Superior temporal gyrus (tissue), 1 donor: ENCODE data around the gene CRHR1.

Experiments
- DNase-seq: peaks from one replicate; pipeline ENCODE4 v3.0.0-alpha.2; 2016; ENCODE audit errors: extremely low spot score

The CRHR1 gene

DNA sequence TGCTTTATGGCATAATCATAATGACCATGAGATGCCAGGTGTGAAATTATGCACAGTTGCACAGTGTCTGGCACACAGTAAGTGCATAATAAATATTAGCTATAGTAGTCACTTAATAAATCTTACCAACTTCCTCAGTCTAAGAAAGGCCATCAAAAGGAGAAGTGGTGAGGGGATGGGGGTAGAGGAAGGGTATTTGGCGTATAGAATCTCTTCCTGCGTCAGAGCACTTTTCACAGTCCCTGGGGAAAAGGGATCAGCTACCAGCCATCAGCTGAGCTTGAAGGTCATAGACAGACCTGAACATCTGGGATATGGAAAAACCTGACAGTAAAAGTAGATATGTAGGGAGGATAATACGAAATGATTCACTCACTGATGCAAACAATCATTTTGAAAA is 5.8 kb downstream of the CRHR1 start:
- DNase-seq = no peak

DNA sequence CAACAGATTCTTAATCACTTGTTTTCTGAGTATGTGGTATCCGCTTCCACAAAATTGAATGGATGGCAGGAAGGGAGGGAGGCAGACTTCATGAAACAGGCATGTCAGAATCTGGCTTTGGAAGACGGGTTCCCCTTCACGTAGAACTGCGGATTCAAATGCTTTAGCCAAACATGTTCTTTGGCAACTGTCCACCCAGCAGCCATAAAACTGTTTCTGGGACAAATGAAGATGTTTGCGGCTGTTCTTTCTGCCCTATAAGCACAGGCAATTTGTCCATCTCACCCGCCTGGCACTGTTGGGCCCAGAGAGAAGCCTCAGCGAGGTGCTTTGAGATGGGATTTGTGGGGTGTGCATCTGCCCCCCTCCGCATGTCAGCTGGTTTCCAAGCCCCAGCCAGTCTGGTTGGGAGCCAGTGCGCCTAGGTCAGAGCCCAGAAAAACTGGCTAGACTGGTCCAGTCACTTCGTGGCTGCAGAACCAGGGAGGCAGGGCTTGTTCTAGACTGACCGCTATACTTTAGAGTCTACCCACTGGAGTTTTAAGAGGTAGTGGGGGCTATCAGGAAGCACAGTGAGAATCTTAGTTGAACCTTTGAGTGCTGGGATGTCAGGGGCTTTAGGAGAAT is 6.3 kb downstream of the CRHR1 start:
- no peak for DNase-seq

DNA sequence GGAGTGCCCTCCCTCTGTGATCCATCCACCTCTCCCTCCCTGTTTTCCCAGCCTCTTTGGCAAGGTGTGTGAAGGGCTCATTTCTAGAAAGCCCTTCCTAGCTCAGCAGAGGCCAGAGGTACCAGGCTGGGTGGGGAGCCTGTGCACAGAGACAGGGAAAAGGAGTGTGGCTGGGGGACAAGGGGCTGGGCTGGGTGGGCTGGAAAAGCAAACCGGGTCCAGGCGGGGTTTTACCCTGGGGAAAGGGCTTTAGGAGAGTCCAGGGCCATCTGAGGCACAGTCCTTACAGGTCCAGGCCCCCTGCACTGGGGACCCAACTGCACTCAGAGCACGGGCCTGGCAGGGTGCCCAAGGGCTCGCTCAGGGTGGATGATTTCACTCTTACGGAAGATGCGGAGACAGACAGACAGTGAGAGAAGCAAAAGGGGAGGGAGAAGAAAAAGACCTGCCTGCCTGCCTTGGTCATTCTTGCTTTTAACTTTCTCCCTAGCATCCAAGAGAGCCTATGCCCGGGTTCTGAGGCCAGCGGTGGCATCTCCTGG is 7.0 kb downstream of the CRHR1 start:
- no peak for DNase-seq

DNA sequence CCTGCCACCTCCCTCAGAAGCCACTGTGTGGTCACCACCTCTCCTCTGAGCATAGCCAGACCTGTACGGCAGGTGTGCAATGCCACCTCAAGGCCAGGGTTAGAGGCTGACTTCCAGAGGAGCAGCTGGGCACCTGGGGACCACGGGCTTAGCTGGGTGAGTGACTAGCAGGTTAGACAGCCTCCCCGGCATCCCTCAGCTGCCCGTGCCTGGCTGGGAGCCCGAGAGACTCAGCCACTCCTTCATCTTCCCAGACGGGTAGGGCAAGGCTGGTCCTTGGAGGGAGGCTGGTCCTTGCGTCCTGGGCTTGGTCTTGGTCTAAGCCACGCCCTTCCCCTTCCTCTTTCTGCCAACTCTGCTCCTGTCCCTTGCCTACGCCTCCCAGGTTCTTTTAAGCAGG is 7.8 kb downstream of the CRHR1 start:
- no peak for DNase-seq

DNA sequence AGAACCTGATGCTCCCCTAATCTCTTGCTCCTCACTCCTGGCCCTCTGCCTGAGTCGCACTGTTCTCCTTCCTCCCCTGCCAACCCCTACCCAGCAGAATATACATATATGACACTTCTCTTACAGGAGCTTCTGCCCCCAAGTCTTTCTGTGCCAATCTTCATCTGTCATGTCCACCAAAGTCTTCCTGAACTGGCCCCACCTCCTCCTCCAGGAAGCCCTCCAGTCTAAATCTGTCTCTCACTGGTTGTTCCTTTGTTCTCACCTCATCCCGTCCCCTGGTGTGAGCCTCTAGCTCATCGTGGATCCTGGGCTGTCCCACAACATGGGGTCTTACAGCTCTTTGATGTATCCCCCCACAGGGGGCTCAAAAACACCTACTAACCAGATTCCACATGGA is 8.3 kb downstream of the CRHR1 start:
- no peak for DNase-seq

DNA sequence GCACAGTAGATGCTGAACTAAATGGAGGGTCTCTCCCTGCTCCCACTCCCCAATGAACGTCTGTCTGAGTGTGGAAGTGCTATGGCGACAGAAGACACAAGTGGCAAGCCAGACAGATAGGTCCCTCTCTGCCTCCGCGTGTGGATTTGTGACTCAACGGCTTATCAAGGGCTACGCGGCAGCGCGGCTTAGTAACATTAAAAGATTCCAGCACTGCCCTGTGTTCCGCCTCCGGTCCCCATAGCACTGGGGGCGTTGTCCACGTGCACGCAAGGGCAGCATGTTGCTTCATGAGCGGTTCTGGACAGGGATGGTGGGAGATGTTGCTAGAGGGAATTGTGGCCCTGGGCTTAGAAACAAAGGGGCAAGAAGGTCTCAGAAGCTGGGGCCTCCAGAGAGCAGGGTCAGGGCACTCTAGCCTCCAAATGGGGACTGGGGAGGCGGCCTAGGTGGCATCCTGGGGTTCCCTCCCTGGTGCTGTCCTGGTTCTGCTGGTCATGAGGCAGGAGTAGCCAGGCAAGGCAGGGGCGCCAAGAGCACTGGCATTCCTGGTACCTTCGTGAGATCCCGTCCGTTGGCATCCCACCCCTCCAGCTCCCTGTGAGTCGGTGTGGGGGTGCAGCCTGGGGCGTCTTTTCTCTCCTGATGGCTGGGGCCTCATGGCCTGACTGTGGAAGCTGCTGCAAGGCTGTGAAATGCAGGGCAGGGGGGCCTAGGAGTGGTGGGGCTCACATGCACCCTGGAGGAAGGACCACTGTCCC is 9.1 kb downstream of the CRHR1 start:
- DNase-seq = no peak

DNA sequence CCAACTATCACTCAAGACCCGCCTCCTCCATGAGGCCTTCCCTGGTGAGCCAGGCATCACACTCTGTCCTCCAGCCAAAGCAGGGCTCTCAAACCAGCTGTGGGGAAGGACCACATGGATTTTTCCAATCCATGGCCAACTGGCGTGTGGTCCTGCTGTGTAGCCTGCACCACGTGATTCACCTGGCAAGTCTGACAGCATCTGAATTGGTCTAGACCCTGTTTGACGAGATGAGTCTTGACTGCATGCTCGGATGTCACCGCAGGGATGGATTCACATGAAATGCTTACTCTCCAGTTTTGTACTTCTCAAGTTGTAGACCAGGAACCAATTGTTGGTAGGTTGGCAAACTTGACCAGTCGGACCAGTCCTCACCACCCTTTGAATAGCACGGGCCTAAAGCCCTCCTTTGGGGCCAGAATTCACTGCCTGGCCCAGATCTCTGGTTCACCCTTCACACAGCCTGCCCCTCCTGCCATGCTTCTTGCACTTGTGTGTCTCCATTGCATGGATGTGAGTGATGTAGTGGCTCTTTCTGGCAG is 9.9 kb downstream of the CRHR1 start:
- no peak for DNase-seq

DNA sequence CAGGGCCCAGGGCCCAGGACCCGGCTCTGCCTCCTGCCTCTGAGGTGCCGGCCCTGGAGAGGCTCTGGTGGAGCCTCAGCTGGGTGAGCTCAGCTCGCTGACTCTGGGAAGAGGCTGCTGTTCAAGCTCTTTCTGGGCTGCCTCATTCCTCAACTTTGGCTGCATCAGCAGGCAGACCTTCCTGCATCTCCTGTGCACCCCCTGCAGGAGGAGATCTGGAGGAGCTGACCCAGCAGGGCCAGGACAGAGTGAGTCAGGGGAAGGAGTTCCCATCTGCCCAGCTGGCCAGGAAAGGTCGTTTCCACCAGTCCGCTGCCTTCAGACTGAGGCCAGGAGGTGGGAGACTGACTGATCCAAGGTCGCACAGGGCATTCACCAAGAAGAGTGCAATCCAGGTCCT is 10.7 kb downstream of the CRHR1 start:
- DNase-seq = no peak

DNA sequence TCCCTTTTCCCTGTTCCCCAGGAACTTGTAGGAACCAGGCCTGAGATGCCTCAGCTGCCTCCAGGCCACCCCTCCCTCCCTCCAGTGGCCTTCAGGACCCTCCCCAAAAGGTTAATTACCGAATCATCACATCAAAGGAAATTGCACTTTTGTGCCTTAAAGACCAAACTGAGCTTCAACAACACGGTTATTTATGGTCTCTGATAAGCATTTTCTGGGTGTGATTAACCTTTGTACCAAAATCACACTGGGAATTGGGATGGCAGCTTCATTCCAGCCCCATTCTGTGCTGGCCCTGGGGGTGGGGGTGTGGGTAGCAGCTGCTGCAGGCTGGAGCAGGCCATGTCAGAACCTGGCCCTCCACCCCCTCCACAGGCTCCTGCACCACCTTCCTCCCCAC is 16.7 kb downstream of the CRHR1 start:
- no peak for DNase-seq

DNA sequence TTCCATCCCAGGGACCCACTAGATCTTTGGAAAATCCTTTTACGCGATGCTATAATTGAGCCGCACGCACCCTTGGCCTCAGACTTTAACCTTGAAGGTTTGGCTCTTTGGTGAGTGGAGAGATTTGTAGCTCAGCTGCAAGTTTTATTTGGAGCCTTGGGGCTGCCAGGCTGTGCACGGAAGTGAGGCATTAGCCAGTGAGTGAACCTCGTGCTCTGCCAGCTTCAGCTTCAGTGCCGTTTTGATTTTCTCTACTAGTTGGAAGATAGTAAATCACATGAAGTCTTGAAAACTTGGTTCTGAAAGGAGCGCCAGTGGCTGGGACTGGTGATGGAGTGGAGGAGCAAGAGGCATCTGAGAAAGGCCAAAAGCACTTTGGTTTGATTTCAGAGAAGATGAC is 17.3 kb downstream of the CRHR1 start:
- no peak for DNase-seq

DNA sequence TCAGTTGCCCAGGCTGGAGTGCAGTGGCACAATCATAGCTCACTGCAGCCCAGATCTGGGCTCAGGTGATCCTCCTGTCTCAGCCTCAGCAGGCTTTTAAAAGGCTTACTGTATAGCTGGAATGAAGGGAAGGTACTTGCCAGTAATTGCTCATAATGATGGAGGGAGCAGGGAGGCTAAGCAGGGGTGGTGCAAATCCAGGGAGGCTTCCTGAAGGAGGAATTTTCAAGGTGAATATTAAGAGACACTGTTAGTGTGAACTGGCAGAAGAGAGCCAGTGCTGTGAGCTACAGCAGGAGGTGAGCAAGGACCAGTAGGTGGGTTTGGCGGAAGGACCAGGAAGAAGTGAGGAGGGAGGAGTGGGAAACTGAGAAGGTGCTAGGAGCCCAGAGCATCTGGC is 24.7 kb downstream of the CRHR1 start:
- no peak for DNase-seq

DNA sequence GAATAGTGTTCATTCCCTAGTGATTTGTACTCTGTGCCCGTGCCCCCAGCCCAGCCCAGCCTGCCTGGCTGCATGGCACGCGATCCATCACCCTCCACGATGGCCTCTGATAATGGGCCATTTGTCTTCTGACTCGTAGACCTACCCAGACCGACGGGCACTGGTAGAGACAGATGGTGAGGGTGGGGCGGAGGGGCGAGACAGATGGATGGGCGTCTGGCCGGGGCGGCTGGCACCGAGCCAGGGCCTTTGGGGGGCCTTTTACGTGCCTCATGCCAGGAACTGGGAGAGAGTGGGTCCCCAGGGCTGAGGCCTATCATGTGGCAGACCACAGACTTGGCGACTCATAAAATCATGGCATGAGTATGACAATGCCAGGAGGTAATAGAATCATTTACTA is 25.4 kb downstream of the CRHR1 start:
- DNase-seq = no peak

DNA sequence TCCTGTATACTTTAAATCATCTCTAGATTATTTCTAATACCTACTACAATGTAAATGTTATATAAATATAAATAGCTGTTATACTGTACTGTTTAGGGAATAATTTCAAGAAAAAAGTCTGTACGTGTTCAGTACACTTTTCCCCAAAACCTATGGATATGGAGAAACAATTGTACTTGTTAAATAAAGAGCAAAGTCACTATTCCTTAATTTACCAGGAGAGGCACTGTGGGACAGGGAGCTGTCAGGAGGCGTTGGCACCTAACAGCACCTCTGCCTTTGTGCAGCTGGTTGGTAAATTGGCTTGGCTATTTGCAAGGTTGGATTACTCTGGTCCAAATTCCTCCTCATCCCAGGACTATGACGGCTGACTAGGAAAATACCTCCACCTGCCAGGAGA is 28.0 kb downstream of the CRHR1 start:
- no peak for DNase-seq

DNA sequence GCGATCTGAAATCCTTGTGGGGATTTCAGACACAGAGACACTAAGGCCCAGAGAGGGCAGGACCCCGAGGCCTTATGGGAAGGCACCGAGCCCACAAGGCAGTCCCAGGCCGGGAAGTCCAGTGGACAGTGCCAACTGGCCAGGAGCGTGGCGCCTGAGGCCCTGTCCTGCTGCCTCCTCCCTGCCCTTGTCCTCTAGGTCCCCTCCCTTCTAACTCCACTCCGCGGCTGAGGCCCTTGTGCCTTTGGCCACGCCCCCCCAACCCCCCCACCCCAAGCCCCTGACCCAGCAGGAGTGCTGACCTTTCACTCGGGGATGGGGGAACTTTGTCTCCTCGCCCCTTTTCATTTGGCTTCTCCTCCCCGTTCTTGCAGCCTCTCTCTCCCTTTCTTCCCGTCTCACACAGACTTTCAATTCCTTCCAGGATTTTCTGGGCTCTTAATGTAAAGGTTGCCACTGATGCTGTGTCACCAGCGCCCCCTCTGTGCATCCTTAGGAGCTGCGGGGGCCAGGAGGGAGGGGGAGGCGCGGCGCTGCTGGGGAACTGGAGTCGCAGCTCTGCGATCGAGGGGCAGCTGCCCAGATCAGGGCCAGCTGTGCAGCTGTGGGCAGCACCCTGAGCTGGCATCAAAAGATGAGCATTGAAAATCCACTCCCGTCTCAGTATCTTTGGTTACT is 29.1 kb downstream of the CRHR1 start:
- DNase-seq = peak; percentile 73

DNA sequence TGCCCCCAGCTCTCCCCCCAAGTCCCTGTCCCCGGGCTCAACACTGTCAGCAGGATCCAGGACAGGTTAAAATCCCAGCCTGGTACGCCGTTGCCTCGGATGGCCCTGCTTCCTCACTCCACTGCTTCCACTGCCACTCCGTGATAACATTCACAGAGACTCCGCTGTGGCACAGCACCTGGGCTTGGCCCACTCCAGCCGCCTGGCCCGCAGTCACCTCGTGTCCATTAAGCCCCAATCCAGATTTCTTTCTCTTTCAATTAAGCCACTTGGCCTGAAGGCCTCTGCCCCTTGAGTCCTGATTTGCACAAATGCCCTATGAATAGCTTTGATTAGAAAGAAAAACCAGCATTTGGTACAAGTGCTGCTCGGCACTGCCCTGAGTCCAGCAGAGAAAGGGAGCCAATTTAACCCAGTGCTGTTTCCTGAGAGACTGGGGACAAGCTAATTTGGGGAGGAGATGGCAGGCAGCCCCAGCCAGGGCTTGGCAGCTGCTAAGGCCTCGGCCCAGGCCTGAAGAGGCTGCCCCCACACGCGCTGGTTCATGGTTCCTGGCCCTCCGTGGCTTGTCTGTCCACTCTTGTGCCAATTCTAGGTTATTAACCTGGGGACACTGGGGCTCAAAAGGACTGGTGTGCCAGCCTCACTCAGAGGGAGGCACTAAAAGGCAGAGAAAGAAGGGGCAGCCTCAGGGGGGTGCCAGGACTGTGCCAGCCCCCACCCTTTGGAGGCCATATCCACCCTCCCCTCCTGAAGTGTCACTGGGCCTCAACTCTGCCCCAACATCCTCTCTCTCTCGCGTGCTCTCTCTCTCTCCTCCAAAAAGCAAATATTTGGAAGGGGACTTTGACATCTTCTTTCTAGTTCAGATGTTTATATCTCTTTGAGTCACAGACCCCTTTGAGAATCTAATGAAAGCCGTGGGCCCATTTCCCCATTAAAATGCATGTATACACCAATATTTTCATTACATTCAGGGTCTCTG is 30.8 kb downstream of the CRHR1 start:
- no peak for DNase-seq

DNA sequence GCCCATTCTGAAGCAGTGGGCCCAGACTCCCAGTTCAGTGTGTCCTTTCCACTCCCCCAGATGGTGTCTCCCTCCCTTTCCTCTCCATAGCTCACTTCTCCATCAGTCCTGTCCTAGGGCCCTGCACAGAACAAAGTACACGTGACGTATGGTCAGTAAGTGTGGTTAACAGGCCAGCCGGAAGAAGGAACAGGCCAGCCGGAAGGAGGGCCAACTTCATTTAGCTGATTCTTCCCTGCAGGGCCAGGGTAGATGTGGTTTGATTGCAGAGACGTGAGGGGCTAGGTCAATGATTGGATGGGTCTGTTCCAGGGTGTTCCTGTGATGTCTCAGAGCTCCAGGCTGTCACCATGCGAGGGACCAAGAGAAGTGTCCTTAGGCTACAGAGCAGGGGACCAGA is 31.6 kb downstream of the CRHR1 start:
- no peak for DNase-seq

DNA sequence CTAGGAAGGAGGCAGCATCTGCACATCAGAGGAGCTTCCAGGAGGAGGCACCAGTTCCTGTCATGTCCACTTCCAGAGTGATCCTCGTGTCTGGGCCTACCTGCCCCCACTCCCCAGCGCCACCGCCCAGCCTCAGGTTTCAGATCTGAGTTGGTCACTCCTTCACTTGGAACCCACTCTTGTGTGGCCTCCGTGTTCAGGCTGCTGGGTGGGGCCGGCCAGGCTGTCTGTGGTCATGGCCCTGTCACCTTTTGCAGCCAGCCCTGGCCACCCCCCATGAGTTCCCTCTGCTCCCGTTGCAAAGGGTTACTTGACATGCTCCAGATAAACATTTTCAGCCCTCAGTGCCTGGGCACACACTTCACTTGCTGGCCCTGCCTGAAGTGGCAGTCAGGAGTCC is 33.9 kb downstream of the CRHR1 start:
- no peak for DNase-seq

DNA sequence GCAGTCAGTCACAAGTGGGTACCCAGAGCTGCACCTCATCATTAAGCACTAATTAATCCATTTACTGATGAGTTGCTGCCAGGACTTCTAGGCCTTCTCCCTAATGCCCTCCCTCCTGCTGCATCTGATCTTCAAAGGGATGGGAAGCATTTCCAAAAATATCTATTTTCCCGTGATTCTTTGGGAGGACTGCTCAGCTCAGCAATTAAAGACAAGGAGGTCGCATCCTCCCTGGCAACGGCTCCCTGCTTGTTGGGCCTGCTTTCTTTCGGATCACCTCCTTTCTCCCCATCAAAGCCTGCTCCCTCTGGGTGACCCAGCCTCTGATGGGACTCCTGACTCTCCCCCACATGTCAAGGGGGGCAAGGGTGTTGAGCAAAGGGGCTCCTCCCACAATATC is 34.6 kb downstream of the CRHR1 start:
- DNase-seq = no peak

DNA sequence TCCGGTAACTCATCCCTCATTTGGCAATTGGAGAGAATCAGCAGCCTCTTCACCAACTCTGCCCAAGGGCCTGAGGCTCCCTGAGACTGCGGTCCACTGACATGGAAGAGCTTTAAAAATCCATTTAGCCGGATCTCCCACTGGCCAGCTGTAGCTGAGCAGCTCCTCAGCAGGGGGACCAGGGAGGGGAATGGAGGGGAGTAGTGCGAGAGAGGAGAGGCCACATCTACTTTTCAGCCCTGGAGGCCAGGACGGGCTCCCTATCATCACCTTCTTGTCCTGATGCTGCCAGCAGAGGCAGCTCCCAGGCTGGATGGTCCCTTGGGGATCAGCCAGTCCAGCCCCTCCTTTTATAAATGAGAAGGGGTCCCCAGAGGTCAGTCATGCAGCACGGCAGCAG is 35.5 kb downstream of the CRHR1 start:
- DNase-seq = no peak

DNA sequence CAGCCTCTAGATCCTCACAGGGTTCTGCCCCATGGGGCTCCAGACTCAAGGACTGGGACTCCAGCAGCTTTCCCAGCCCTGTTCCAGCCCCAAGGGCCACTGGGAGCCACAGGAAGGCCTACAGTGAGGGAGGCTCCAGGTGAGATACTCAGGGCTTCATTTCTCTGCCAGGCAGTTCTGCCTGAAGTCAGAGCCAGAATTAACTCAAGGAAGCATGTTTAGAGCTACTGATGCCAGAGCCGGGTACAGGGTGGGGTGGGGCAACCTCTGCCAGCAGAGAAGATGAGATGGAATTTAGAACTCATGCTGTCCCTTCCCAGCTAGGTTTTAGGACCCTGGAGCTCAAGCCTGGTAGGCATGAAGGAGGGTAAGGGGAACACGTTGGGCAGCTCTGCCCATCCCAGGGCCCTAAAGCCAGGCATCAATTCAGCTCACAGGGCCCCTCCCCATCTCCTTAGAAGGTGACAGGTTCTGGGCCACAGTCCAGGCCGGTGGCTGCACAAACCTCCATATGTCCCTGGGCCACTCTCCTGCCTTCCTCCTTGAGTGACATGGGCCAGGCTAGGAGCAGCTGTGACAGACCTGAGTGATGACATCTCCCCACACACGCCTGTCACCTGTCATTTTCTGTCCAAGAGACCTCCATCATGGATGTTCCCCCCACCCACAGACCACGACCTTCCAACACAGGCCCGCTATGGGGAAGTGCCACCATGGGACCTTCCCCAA is 36.1 kb downstream of the CRHR1 start:
- DNase-seq = no peak

DNA sequence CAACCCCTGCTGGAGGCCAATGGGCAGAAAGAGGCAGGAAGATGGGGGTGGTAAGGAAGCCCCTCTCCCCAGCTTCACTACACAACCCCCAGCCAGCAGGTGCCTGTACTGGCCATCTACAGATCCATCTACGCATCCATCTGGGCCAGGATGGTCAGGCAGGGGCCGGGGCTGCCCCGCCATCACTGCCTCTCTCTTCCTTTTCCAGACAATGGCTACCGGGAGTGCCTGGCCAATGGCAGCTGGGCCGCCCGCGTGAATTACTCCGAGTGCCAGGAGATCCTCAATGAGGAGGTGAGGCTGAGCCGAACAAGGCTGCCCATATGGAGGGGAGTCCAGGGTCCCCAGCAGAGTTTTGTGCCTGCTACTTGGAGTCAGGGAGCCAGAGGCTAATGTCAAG is 37.0 kb downstream of the CRHR1 start:
- DNase-seq = no peak
